Caki2 (cell line): ENCODE results near the gene C10orf143. TPM values are rescaled to one million over a fixed set of nuclear protein-coding genes. Genes with fewer than 3 reads are reported as not detected.

Experiments used
- DNase-seq: peaks from one replicate; pipeline ENCODE4 v3.0.0-alpha.2; 2015; ENCODE audit warnings: low read depth
- in situ Hi-C: cut with HindIII; loops from 2 replicates; pipeline ENCODE4 v1.10.0; 2016; ENCODE audit warnings: low sequenced_read_pairs, low pct_unique_long_range_greater_than_20kb, mixed read lengths
- total RNA-seq: library from RNA; depleted of rRNA; stranded (reverse); fragments of >200 nt; shearing (Covaris generic); gene quantifications from 2 replicates; pipeline ENCODE4 v1.2.3, GENCODE V29; 2014; ENCODE audit warnings: low replicate concordance

Gene C10orf143
- total RNA-seq, 1 experiment from 2014 or later = 4.8 TPM

DNA sequence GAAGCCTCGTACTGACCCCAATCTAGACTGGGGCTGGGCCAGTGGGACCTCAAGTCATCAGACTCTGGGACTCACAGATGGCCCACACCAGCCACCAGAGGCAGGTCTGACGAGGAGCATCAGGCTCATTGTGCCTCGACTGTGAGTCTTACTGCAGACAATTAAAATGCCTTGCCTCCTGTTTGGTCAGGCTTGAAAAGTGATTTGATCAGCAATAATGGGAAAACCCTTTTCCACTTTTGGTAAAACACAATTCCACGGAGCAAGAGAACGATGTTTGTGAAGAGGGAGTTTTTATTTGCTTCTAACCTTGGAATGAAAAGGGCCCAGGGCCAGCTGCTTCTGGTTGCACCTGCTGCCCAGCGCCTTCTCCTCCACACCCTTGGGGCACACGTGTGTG, 43.9 kb downstream of the C10orf143 start:
- in situ Hi-C loops = no loop called here
- no peak for DNase-seq

- in situ Hi-C loops = no loop called here
These were observed 45.4 kb downstream of the C10orf143 start for GRCh38 chr10:130065251-130065650.

GRCh38 chr10:130064783-130065182, 45.8 kb downstream of the C10orf143 start:
- no peak for DNase-seq
- in situ Hi-C loops = no loop called here

More at GRCh38 chr10:130065251-130065650, 45.4 kb downstream of the C10orf143 start:
- DNase-seq = no peak

GRCh38 chr10:130062976-130063375, 47.7 kb downstream of the C10orf143 start:
- in situ Hi-C loops = no loop called here
- DNase-seq = no peak

DNA sequence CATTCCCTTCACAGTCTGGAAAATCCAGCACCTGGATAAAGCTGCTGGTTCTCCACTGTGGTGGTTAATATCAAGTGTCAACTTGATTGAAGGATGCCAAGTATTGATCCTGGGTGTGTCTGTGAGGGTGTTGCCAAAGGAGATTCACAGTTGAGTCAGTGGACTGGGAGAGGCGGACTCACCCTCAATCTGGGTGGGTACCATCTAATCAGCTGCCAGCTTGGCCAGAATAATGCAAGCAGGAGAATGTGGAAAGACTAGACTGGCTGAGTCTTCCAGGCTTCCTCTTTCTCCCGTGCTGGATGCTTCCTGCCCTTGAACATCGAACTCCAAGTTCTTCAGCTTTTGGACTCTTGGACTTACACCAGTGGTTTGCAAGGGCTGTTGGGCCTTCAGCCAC, 48.4 kb downstream of the C10orf143 start:
- in situ Hi-C loops = no loop called here
- DNase-seq = no peak

- DNase-seq = no peak
- in situ Hi-C loops = no loop called here
These were observed 48.9 kb downstream of the C10orf143 start for GRCh38 chr10:130061760-130062159.

GRCh38 chr10:130054021-130054420, 56.6 kb downstream of the C10orf143 start:
- no peak for DNase-seq
- in situ Hi-C loops = no loop called here

DNA sequence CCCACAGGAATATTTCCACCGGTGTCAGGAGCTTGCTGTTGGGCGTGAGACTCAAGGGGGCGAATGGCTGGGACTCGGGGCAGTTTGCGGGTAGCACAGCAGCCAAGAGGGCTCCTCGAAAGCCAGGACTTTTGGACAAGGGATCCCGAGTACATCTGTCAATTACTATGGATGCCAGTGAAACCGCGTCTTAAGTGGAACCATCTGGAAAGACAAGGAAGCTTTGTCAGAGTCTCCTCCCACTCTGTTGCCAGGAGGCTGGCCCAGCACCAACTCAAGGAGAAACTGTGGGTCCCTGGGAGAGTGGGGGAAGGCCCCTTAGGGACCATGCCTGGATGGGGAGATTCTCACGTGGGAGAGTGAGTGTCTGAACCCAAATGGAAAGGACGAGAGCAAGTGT, 57.1 kb downstream of the C10orf143 start:
- in situ Hi-C loops = no loop called here
- DNase-seq = no peak

GRCh38 chr10:130052193-130052592, 58.4 kb downstream of the C10orf143 start:
- in situ Hi-C loops = no loop called here
- DNase-seq = no peak

DNA sequence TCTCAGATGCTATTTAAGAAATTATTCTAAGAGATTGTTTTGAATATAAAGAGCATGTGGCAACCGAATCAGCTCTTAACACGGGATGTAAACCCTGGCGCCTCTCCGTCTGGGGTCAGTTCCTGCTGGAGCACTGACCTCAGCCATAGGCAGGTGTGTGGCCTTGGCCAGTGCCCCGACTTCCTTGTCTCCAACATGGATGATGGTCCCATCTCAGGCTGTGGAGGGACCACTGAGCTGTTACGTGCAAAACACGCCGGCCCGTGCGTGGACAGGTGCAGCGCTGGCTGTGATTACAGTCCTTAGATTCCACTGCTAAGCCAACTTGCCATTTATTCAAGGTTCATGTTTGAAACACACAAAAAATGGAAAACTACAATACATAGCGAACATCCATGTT, 59.9 kb downstream of the C10orf143 start:
- DNase-seq = no peak
- in situ Hi-C loops = no loop called here

- no peak for DNase-seq
- in situ Hi-C loops = no loop called here
These were observed 60.6 kb downstream of the C10orf143 start for GRCh38 chr10:130049987-130050386.

DNA sequence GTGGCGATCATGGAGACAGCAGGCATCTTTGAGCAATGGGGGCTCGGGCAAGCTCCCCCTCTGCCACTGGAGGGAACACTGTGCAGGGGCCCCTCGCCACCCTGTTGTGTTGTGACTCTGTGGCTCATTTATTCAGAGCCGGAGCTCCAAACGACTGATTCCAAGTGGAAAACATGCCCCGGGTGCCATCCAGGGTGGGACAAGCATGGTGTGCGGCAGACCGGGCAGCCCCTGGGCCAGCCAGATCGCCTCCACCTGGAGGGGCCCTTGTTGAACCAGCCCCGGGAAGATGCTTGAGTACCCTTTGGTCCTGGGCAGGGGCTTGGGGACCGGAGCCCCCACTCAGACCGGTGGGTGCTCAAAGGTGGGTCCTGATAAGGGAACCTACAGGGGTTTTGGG, 61.4 kb downstream of the C10orf143 start:
- DNase-seq = no peak
- in situ Hi-C loops = no loop called here

DNA sequence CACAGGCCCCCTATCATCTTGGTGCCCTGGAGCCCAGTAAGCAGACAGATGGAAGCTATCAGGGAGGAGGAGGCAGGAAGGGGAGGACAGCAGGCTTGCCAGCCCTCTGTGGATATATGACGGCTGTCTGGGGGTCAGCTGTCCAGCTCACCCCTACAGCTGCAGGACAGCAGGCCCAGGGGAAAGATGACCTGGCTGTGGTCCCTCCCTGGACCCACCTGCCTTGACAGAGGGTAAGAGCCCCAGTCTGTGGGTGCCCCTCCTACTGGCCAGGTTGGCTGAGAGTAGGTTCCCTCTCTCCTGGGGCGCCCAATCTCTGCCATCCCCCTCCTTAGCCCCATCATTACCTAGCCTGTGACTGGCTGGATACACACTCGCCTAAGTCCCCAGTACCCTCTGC, 62.5 kb downstream of the C10orf143 start:
- in situ Hi-C loops = no loop called here
- no peak for DNase-seq

DNA sequence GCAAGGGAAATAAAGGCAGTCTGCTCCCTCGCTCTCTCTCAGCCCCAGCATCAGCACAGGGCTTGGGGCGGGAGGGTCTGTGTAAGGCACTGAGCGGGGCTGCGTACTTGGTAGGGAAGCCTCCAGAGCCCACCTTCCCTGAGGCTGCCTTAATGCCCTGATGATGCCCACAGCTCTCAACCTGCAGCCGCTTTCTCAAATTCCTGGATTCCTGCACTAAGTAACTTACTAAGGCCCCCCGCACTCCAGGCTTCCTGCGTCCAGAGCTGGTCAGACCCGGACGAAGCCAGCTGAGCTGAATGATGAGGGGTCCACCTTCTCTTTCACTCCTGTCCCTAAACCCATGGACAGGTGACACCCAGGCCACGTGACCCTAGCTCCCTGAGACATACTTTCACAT, 63.3 kb downstream of the C10orf143 start:
- in situ Hi-C loops = no loop called here
- DNase-seq = no peak

DNA sequence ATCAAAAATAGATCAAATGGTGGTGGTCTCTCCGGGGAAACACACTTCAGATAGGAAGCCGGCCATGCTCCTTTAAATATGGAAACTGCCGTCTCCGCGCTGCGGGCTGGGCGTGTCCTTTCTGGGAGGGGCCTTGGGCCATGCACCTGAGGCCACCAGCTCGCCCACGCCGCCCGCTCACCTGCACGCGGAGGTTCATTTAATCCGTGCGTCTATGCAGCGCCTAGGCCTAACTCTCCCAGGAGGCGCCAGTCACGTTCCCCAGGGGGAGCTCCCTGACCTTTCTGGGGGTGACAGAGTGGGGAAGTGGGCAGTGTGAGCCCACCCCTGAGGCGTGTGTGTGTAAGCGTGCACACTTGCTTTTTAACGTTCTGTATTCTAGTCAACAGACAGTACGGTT, 64.0 kb downstream of the C10orf143 start:
- DNase-seq = no peak
- in situ Hi-C loops = no loop called here

DNA sequence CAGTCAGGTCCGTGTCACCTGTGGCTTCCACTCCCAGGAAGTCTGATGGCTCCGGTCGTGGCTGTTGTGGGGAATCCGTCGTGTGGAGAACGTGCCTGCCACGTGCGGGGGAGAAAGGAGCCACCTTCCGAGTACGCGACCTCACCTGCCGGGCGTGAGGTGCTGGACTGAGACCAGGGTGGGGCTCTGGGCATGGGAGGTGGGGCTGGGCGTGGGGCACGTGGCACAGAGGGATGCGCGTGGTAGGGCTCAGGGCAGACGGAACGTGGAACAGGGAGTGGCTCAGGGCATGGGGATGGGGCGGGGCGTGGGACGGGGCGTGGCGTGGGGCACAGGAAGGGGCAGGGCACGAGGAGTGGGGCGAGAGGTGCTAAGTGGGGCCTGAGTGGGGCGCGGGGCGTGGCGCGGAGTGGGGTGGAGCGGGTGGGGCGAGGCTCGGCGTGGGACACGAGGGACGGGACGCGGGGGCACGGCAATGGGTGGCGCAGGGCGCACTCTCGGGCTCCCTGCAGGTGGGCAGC, 64.8 kb downstream of the C10orf143 start:
- in situ Hi-C loops = no loop called here
- no peak for DNase-seq

DNA sequence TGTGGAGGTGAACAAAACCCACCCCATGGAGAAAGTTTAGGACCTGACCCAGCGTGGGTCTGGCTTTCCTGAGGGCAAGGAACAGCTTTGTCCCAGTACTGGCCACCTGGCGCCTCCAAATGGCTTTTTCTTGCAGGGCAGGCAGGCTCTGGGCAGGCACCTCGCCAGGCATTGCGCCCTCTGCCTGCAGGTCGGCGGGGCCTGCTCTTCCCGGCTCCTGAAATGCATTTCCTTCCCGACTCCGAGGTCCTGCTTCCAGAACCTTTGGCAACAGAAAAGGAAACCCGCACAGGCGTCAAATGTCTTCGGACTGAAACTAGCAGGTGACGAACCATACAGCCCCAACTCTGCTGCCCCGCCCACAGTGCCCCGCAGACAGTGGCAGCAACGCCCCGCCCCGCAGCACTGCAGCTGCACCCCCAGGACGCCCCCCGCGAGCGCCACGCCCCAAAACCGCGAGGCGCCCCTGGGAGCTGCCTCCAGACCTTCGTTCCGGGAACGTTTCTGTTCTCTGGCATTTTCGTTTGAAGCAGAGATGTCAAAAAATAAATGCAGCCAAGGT, 65.5 kb downstream of the C10orf143 start:
- in situ Hi-C loops = no loop called here
- no peak for DNase-seq

GRCh38 chr10:130044067-130045061, 66.3 kb downstream of the C10orf143 start:
- no peak for DNase-seq
- in situ Hi-C loops = no loop called here

DNA sequence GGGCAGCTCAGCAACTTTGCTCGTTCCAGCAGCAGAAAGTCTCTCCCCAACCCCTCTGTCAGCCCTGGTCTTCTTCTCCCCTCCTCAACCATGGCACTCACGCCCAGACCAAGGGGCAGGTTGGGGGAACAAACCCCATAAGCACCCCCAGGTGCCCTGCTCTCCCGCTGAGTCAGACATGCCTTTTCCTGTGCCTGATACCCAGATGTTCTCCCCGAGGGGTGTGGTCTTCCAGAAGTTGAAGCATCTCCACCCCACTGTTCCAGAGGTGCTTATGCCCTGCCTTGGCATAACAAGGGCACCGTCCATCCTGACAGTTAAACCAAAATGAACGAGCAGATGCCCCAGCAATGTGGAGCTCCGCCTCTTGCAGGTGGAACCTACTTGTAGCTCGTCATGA, 67.1 kb downstream of the C10orf143 start:
- no peak for DNase-seq
- in situ Hi-C loops = no loop called here
